HG02981 (cell line): ENCODE measurements around the gene TBX4.

Experiments
- ATAC-seq: cut with Tn5 transposase; IDR thresholded peaks from one replicate; pipeline ENCODE4 v1.9.1; 2021; ENCODE audit warnings: mild to moderate bottlenecking, moderate library complexity; ENCODE audit not compliant: unreplicated experiment

The TBX4 gene

GRCh38 chr17:61464130-61464842 lies 12.1 kb downstream of the TBX4 start:
- no peak for ATAC-seq

DNA sequence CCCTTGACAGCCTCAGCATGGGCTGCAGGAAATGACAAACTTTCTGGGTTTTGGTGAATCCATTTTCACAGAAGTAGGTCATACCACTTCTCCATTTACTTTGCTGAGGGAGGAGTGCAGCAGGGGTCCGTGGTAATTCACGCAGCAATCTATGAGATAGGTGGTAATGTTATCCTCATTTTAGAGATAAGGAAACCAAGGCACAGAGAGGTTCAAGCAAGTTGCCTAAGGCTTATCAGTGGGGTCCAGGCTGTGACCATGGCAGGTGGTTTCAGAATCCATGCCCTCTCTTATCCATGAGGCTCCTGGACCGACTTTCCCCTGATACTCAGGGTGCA lies 12.6 kb downstream of the TBX4 start:
- ATAC-seq = no peak

DNA sequence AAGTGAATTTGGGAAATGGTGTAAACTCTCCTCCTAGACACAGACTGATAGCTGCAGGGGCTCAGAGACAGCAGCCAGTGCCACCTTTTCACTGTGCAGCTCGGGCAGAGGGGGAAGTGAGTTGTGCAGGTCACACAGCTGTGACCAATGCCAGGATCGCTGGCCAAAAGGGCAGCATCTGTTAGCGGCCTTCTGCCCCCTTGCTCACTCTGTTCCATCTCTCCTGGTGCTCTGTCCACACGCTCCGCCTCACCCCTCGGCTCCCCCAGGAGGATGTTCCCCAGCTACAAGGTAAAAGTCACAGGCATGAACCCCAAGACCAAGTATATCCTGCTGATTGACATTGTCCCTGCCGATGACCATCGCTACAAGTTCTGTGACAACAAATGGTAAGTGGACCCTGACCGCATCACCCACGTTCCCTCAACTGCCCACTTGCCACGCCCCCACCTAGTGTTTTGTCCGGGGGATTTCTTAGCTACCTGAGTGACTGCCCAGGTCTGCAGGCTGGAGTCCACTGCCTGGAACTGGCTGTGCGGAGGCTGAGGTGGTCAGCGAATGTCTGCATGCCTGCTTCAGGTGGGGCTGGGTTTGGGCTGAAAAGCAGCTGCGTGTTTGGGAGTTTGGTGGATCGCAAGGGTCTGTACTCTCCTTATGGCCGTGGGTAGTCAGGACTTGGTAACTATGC lies 13.5 kb downstream of the TBX4 start:
- ATAC-seq = no peak

DNA sequence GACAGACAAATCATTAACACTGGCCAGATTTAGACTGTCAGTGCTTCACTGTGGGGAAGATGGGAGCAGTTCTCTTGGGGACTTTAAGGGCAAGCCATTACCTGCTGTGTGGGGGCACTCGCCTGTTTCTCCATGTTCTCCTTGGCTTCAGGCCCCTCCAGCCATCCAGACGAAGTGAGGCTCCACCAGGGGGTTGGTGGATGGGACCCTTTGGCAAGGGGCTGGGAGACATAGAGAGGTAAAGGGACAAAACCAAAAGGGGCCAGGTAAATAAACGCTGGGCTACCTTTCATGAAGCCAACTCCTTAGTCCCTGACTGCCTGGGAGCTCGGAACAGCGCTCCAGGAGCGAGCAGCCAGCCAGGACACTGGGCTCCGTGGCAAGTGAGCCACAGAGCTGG lies 14.0 kb downstream of the TBX4 start:
- ATAC-seq = no peak

- no peak for ATAC-seq
These were observed 15.4 kb downstream of the TBX4 start for GRCh38 chr17:61467416-61468262.

DNA sequence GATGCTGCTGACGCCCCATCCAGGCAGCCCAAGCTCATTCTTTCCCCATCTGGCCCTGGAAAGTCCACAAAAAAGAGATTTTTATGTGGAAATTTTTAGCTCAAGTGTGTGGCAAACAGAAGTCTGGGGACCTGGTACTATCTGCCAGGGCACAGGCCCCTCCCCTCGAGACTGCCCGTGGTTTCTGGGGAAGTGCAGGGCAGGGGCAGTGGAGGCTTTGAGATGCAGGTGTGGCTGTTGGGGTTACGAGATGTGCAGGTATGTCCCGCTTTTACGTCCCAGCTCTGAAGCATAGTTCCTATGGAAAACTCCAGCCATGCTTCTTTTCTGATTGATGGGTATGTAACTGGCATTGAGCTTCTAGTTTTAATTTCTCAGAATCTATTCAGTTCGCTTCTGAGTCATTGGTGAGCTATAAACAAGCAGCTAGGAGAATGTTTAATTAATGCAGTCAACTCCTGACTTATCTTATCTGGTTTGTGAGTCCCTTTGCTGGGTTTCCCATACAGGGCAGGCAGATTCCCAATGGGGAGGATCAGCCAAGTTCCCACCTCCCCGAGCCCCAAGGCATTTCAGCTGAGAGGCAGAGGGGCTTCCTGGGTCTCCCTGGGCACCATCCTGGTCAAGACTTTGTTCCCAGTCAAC lies 16.2 kb downstream of the TBX4 start:
- ATAC-seq = no peak

GRCh38 chr17:61469474-61469873 lies 17.3 kb downstream of the TBX4 start:
- no peak for ATAC-seq

DNA sequence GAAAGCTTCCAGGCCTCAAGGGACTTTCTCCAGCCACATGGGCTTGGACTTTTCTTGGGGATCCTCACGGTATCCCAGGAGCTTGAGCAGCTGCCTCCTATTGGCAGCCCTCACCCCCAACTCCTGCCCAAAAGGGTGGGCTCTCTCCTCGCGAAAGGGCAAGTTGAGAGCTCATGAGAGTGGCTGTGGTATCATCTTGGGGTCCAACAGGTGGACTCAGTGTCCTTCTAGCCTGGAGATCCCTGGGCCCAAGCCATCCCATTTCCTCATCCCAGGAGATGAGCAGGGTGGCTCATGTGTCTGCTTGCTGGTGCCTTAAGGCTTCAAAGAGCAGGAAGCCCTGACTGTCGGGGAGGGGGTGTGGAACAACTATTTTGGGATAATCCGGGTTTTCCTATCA lies 17.7 kb downstream of the TBX4 start:
- no peak for ATAC-seq

DNA sequence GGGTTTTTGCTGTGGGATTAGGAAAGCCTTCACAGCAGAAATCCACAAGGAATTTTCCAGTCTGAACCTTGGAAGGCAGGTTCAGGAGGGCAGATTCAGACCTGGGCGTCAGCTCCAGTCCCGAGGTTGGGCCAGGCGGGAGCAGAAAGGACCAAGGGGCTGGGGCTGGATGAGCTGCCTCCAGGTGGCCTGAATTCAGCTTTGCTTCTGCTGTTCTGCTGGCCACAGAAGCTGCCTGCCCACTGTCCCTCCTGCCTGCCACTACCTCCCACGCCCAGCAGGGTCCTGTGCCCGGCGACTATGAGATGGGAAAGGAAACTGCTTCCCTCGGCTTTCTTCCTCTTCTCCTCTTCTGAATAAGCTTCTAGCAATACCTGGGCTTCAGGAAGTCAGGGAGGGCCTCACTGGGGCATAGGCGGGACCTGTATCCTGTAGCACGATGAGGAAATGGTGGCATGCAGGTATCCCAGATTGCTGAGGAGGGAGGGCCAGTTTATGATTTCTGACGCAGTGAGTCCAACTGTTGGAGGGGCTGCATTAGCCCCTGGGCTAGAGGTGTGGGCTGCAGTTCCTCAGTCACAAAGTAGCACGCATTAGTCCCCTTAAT lies 18.4 kb downstream of the TBX4 start:
- ATAC-seq = no peak

GRCh38 chr17:61474235-61474927 lies 22.2 kb downstream of the TBX4 start:
- ATAC-seq = no peak

DNA sequence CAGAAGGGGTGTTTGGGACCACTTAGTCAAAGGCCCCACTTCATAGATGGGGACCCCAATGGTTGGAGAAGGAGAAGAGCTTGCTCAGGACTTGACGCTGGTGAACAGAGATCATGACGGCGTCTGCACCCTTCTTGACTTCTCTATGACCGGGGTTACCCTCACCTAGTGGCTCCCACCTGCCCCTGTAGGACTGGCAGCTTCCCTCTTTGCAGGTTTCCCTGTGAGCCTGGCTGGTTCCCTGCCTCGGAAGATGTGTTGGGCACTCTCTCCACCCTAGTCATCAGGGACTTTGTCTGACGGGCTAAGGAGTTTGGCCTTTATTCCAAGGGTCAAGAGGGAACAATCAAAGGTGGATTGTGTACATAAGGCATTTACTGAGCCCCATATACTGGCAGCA lies 22.7 kb downstream of the TBX4 start:
- no peak for ATAC-seq

- ATAC-seq = no peak
These were observed 23.5 kb downstream of the TBX4 start for GRCh38 chr17:61475726-61476125.

DNA sequence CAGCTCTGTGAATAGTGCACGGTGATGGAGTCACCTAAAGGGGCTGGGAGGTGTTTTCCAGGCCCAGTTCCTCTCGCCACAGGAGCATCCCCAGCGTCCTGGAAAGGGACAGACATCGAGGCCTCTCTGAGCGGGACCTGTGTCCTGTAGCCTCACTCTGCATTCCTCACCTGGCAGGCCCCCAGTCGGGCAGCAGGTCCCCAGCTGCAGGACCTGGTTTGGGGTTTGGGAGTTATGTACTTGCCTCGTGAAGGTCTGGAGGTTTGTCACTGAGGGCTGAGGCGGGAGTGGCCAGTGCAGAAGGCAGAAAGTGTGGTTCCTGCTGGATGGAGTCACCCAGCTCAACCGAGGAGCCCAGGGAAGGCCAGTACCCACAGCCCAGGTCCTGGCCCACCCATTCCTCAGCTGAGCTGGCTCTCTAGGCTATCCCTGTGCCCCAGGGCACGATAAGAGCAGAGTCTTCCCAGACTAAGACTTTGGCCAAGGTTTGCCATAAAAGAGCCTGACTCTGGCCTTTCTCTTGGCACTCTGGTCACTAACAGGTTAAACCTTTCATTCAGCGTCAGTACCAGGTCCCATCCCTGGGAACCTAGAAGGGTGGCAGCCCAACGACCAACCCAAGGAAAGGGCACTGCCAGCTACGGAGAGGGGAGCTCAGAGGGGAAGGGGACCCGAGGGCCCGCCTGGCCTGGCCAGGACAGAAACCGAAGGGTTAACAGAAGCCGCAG lies 24.4 kb downstream of the TBX4 start:
- no peak for ATAC-seq

DNA sequence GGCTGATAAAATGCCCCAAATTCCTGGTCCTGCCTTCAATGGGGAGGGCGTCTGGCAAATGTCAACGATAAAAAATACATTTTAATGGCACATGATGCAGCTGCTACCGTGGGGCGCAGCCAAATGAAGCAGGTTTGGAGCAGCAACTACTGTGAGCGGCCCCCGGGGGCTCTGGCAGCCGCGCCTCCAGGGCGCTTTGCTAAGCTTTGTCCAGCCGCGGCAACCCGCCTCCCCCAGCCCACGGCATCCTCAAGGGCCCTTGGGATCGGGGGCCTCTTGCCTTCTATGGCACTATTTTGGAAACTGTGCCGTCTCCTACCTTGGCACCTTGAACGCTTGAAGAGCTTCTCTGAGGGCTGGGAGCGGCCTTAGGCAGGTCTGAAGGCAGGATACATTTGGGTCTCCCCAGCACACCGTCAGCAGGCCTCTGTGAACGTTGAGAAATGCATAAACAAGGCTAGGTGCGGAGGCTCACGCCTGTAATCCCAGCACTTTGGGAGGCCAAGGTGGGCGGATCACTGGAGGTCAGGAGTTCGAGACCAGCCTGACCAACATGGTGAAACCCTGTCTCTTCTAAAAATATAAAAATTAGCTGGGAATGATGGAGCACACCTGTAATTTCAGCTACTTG lies 25.1 kb downstream of the TBX4 start:
- no peak for ATAC-seq

DNA sequence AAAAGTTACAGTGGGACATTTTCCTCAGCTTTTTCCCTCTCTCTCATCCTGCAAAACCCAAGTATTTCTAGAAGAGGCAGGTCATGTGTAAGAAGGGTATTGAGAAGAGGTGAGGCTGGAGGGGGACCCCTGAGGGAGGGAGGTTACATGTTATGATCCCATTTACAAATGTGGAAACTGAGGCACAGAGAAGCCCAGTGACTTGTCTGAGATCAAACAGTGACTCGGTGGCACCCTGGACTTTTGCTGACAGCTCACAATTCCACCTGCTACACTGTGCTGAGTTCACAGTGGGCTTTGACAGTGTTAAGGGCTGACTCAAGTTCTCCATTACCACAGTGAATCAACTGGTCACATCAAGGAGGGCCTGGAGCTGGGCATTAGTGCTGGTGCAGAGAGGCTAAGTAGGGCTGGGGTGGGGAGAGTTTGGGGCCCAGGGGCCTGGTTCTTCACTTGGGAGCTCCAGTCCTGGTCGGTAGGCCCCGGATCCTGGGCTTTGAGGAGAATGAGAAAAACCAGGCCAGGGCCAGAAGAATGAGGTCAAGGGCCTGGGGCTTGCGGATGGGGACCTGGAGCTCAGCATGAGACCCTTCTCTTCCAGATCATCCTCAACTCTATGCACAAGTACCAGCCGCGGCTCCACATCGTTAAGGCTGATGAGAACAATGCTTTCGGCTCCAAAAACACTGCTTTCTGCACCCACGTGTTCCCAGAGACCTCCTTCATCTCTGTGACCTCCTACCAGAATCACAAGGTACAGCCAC lies 26.0 kb downstream of the TBX4 start:
- ATAC-seq = no peak

DNA sequence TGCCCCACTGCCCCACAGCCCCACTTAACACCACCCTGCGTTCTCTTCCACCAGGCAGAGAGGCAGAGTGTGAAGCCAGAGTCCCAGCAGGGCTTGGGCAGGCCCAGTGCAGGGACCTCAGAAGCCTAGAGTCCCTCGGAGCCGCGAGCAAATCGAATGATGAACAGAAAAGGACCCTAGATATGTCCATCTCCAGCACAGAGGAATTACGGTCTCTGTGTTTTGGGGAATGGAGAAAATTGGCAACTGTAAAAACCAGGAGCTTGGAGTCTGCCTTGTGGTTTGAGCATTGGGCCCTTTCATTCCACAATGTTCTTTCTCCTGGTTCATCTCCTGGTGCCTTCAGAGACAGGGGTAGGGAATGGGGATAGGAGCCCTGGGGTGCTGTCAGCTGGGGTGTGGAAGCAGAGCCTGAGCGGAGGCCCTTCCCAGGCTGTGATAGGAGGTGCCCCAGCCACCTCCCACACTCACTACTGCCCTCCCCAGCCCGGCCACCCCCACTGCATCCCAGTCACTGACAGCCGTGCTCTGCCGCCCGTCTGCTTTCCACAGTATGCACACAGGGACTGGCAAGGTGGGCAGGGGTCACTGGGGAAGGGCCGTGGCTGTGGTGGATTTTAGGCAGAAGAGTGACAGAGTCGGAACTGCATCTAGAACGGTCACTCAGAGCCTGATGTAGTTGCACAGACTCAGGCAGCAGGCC lies 26.7 kb downstream of the TBX4 start:
- no peak for ATAC-seq

DNA sequence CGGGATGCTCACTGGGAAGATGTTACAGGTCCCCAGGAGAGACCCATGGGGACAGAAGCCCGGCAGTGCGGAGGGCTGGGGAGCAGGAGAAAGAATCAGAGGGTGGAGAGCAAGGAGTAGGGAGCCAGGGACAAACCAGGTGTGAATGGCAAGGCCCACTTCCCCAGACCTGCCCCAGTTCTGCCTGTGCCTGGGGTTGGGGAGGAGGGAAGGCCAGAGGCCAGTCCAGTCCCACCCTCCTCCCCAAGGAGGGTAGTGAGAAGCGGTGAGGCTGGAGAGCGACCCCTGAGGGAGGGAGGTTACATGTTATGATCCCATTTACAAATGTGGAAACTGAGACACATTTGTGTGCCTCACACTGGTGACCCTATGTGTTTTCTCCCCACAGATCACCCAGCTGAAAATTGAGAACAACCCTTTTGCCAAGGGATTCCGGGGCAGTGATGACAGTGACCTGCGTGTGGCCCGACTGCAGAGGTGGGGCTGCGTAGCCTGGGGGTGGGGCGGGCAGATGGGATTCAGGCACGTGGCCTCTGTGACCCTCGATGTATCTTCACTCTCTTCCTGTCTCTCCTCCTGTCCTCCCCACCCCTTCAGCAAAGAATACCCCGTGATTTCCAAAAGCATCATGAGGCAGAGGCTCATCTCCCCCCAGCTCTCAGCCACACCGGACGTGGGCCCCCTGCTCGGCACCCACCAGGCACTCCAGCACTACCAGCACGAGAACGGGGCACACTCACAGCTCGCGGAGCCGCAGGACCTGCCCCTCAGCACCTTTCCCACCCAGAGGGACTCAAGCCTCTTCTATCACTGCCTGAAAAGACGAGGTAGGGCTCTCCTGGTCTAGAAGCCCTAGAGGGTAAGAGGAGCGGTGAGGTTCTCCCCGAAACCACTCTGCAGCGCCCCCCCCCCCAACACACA lies 27.5 kb downstream of the TBX4 start:
- ATAC-seq = no peak
